Thoracic aorta (tissue), 2 donors: ENCODE results near the gene PCCA. TPM values are rescaled to one million over a fixed set of nuclear protein-coding genes. Genes with fewer than 3 reads are reported as not detected.

Source experiments
- ATAC-seq: fragments of 150-250 bp; one replicate; pipeline ENCODE4 v1.8.0; 2017; ENCODE audit warnings: low read depth; ENCODE audit not compliant: insufficient number of reproducible peaks, low FRiP score
- DNase-seq: peaks from one replicate; pipeline ENCODE4 v3.0.0-alpha.2; 2020; ENCODE audit warnings: low spot score
- H3K27ac ChIP-seq, 2 donors: fragments of 200-600 bp; sonication (generic); 1 replicate in 1 of 2; 2 replicates in 1 of 2; pipeline ENCODE4 v1.5.1; 2016; ENCODE audit warnings: mild to moderate bottlenecking in 2 of 2, moderate library complexity in 2 of 2
- H3K27me3 ChIP-seq: fragments of 200-600 bp; sonication (generic); replicated peaks from 2 replicates; pipeline ENCODE4 v1.6.0; 2016; ENCODE audit warnings: mild to moderate bottlenecking; ENCODE audit not compliant: insufficient read depth
- H3K36me3 ChIP-seq: fragments of 200-600 bp; sonication (generic); one replicate; pipeline ENCODE4 v1.5.1; 2016
- H3K4me1 ChIP-seq, 2 donors: fragments of 200-600 bp; sonication (generic); 1 replicate in 1 of 2; 2 replicates in 1 of 2; pipeline versions ENCODE4 v1.5.1 to v1.6.0; 2016; ENCODE audit warnings: low read depth in 2 of 2, mild to moderate bottlenecking in 1 of 2; ENCODE audit not compliant: control insufficient read depth in 1 of 2
- H3K4me3 ChIP-seq: fragments of 200-600 bp; sonication (generic); 2 replicates; pipeline ENCODE4 v1.5.1; 2016; ENCODE audit warnings: mild to moderate bottlenecking
- H3K9me3 ChIP-seq: fragments of 200-600 bp; sonication (generic); 2 replicates; pipeline ENCODE4 v1.5.1; 2016
- CTCF ChIP-seq: fragments of 200-600 bp; sonication (generic); IDR thresholded peaks from one replicate; pipeline ENCODE4 v1.5.1; 2019; ENCODE audit warnings: antibody characterized with exemption
- total RNA-seq, 2 donors: library from RNA; depleted of rRNA; stranded (reverse); fragments of >200 nt; gene quantifications; one replicate each; pipeline versions ENCODE4 v1.1.0 to v1.2.3, GENCODE V29; 2016

The PCCA gene
- total RNA-seq, 2 donors from 2014 or later = 17.2 to 51.6 TPM

DNA sequence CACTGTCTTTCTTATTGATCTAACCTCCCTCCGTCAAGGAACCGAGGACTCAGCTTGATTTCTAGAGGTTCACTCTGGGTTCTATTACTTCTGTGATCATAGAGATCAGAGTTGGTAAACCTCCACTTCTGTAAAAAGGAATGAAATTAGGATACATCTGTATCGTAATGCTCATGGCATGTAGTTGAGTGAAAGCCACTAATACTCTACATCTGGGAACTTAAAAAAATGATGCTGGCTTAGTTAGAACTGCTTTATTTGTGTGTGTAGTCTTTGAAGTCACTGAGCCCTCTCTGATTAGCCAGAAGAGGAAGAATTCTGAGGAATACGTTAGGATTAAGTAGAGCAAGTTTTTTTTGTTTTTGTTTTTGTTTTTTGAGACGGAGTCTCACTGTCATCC lies 358.9 kb downstream of the PCCA start:
- Histone ChIP-seq H3K4me3 (no peak overlapping the region), H3K9me3 (no peaks in the 10 kb centered on the region), H3K36me3 (no peaks in the 10 kb centered on the region), H3K27ac (no peak overlapping the region), H3K27me3 (no peaks in the 10 kb centered on the region), H3K4me1 (peaks cover 0 to under 1% of the 10 kb centered on the region in 2 donors)
- no peak for TF ChIP-seq CTCF
- ATAC-seq (no peak), DNase-seq (no peak)

GRCh38 chr13:100451923-100452322 lies 363.0 kb downstream of the PCCA start:
- H3K27me3 ChIP-seq = no peaks in the 10 kb centered on the region
- no peaks in the 10 kb centered on the region for H3K9me3 ChIP-seq
- no peaks in the 10 kb centered on the region for H3K36me3 ChIP-seq
- no peak overlapping the region for H3K27ac ChIP-seq
- ATAC-seq (no peak), DNase-seq (no peak)
- no peak for TF ChIP-seq CTCF
- H3K4me1 ChIP-seq = no peaks in the 10 kb centered on the region
- no peak overlapping the region for H3K4me3 ChIP-seq

- H3K27ac ChIP-seq = no peak overlapping the region
- no peak for TF ChIP-seq CTCF
- H3K4me1 ChIP-seq = no peaks in the 10 kb centered on the region
These were observed 366.0 kb downstream of the PCCA start for GRCh38 chr13:100454876-100455275.

GRCh38 chr13:100458673-100459072 lies 369.8 kb downstream of the PCCA start:
- Histone ChIP-seq H3K9me3 (no peaks in the 10 kb centered on the region), H3K36me3 (no peaks in the 10 kb centered on the region), H3K4me3 (no peak overlapping the region), H3K27me3 (no peaks in the 10 kb centered on the region), H3K27ac (no peak overlapping the region), H3K4me1 (peaks cover 0 to 2% of the 10 kb centered on the region in 2 donors)
- no peak for TF ChIP-seq CTCF
- no peak for ATAC-seq
- DNase-seq = no peak

More at GRCh38 chr13:100454876-100455275, 366.0 kb downstream of the PCCA start:
- Histone ChIP-seq H3K36me3 (no peaks in the 10 kb centered on the region), H3K4me3 (no peak overlapping the region), H3K9me3 (no peaks in the 10 kb centered on the region), H3K27me3 (no peaks in the 10 kb centered on the region)
- ATAC-seq (no peak), DNase-seq (no peak)

DNA sequence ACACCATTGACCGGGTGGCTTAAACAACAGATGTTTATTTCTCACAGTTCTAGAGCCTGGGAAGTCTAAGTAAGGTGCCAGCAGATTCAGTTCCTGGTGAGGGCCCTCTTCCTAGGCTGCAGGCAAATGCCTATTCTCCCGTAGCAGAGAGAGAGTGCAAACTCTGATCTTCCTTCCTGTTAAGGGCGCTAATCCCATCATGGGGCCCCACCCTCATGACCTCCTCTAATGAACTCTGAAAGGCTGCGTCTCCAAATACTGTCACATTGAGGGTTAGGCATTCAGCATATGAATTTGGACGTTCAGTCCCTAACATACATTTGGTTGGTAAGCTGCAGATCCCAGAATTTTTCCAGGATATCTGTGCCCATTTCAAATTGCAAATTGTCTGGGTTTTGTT lies 370.9 kb downstream of the PCCA start:
- no peak overlapping the region for H3K27ac ChIP-seq
- no peak for ATAC-seq
- no peaks in the 10 kb centered on the region for H3K9me3 ChIP-seq
- no peak for TF ChIP-seq CTCF
- DNase-seq = no peak
- H3K4me3 ChIP-seq = no peak overlapping the region
- H3K36me3 ChIP-seq = no peaks in the 10 kb centered on the region
- no peaks in the 10 kb centered on the region for H3K27me3 ChIP-seq
- peaks cover 0 to 9% of the 10 kb centered on the region in 2 donors for H3K4me1 ChIP-seq
